ENCODE measurements around the gene ASF1B.
A peak's percentile ranks its signal among the peaks of the same experiment; 100 is the strongest.
"Not testable (repeated sequence)": the region's sequence is repeated elsewhere in the genome, so short reads cannot be mapped to it uniquely, and the experiment has no call there.

The ASF1B gene

GRCh38 chr19:14156122-14156521 lies 19.7 kb upstream of the ASF1B start:
- H3K36me3 Mint-ChIP-seq (ENCODE audit: insufficient read depth) = no peaks in the 10 kb centered on the region
- H3K27me3 Mint-ChIP-seq = no peaks in the 10 kb centered on the region
- H3K4me3 Mint-ChIP-seq = no peak overlapping the region
- H3K4me1 Mint-ChIP-seq = no peaks in the 10 kb centered on the region
- DNase-seq (ENCODE audit: low spot score in 2 of 2) = no peak
- no peaks in the 10 kb centered on the region for H3K9me3 Mint-ChIP-seq
- no peak for ATAC-seq (replicated peaks; ENCODE audit: extremely low read depth, poor library complexity, severe bottlenecking)
- no peak overlapping the region for H3K27ac Mint-ChIP-seq (ENCODE audit: low read depth)

GRCh38 chr19:14155371-14155770 lies 19.0 kb upstream of the ASF1B start:
- H3K36me3 Mint-ChIP-seq (ENCODE audit: insufficient read depth) = peaks cover under 1% of the 10 kb centered on the region
- H3K4me1 Mint-ChIP-seq = no peaks in the 10 kb centered on the region
- DNase-seq (ENCODE audit: low spot score in 2 of 2) = no peak
- no peaks in the 10 kb centered on the region for H3K9me3 Mint-ChIP-seq
- H3K27ac Mint-ChIP-seq (ENCODE audit: low read depth) = no peak overlapping the region
- no peak overlapping the region for H3K4me3 Mint-ChIP-seq
- no peaks in the 10 kb centered on the region for H3K27me3 Mint-ChIP-seq
- no peak for ATAC-seq (replicated peaks; ENCODE audit: extremely low read depth, poor library complexity, severe bottlenecking)

- H3K4me1 Mint-ChIP-seq = peaks cover 22% of the 10 kb centered on the region
- no peaks in the 10 kb centered on the region for H3K27me3 Mint-ChIP-seq
- DNase-seq (ENCODE audit: low spot score in 2 of 2) = no peak
- H3K27ac Mint-ChIP-seq (ENCODE audit: low read depth) = no peak overlapping the region
- peaks cover 5% of the 10 kb centered on the region for H3K36me3 Mint-ChIP-seq (ENCODE audit: insufficient read depth)
- ATAC-seq (replicated peaks; ENCODE audit: extremely low read depth, poor library complexity, severe bottlenecking) = no peak
- no peaks in the 10 kb centered on the region for H3K9me3 Mint-ChIP-seq
- H3K4me3 Mint-ChIP-seq = no peak overlapping the region
Observed at GRCh38 chr19:14152713-14153112, 16.3 kb upstream of the ASF1B start.

DNA sequence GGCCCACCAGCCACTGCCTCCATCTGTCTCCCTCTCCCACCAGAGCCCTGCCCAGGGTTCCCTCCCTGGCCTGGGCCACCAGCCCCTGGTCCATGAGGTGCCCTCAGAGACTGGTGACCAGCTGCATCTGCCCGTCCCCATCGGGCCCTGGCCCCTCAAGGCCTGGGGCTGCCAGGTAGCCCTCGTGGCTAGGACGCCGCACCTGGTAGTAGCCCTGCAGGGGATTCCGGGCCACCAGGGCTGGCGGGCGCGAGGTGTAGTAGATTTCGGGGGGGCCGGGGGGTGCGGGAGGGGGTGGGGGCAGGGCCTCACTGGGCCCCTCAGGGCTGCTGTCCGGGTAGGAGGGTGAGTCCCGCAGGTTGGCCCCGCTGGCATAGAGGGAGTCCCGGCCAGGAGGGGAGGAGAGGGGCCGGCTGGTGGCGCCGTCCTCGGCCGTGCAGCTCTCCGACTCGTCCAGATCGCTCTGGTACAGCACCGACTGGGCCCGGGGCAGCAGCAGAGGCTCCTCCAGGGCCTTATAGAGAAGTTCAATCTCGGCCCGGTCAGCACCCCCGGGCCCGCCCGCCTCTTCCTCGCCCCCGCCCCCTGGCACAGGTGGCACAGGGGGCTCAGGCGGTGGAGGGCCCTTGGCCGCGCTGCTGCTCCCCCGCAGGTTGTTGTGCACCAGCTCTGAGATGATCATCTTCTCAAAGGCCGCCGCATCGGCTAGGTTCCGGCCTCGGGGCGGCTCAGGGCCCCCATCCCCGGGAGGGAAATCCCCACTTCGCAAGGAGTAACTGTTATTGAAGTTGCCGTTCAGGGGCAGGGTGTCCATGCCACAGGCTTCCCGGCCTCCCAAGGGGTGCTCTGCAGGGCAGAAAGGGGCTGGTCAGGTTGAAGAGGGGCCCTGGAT lies 14.6 kb upstream of the ASF1B start:
- H3K4me3 Mint-ChIP-seq = peak overlapping the region; percentile 20
- peaks cover 22% of the 10 kb centered on the region for H3K4me1 Mint-ChIP-seq
- DNase-seq (ENCODE audit: low spot score in 2 of 2) (no peak), ATAC-seq (replicated peaks; ENCODE audit: extremely low read depth, poor library complexity, severe bottlenecking) (no peak)
- H3K27me3 Mint-ChIP-seq = no peaks in the 10 kb centered on the region
- H3K9me3 Mint-ChIP-seq = no peaks in the 10 kb centered on the region
- peaks cover 5% of the 10 kb centered on the region for H3K36me3 Mint-ChIP-seq (ENCODE audit: insufficient read depth)
- no peak overlapping the region for H3K27ac Mint-ChIP-seq (ENCODE audit: low read depth)

- Mint-ChIP-seq H3K27me3 (no peaks in the 10 kb centered on the region), H3K9me3 (no peaks in the 10 kb centered on the region), H3K4me1 (peaks cover 29% of the 10 kb centered on the region), H3K4me3 (peak overlapping the region; percentile 78), H3K36me3 (ENCODE audit: insufficient read depth) (peaks cover 5% of the 10 kb centered on the region), H3K27ac (ENCODE audit: low read depth) (peak overlapping the region; percentile 93)
- ATAC-seq (replicated peaks; ENCODE audit: extremely low read depth, poor library complexity, severe bottlenecking) = no peak
- DNase-seq (ENCODE audit: low spot score in 2 of 2) = no peak
Observed at GRCh38 chr19:14150041-14150769, 13.8 kb upstream of the ASF1B start.

- peaks cover 5% of the 10 kb centered on the region for H3K36me3 Mint-ChIP-seq (ENCODE audit: insufficient read depth)
- H3K4me3 Mint-ChIP-seq = peak overlapping the region; percentile 78
- H3K9me3 Mint-ChIP-seq = no peaks in the 10 kb centered on the region
- DNase-seq (ENCODE audit: low spot score in 2 of 2) = peak in 1 of 2 donors; percentile 28
- H3K27me3 Mint-ChIP-seq = no peaks in the 10 kb centered on the region
- peaks cover 31% of the 10 kb centered on the region for H3K4me1 Mint-ChIP-seq
- H3K27ac Mint-ChIP-seq (ENCODE audit: low read depth) = peak overlapping the region; percentile 93
- ATAC-seq (replicated peaks; ENCODE audit: extremely low read depth, poor library complexity, severe bottlenecking) = peak; percentile 94
Observed at GRCh38 chr19:14149509-14149994, 13.2 kb upstream of the ASF1B start.

- Mint-ChIP-seq H3K36me3 (ENCODE audit: insufficient read depth) (peaks cover 5% of the 10 kb centered on the region), H3K9me3 (no peaks in the 10 kb centered on the region), H3K4me1 (peaks cover 31% of the 10 kb centered on the region), H3K27ac (ENCODE audit: low read depth) (peak overlapping the region; percentile 93), H3K4me3 (peak overlapping the region; percentile 78), H3K27me3 (no peaks in the 10 kb centered on the region)
- no peak for ATAC-seq (replicated peaks; ENCODE audit: extremely low read depth, poor library complexity, severe bottlenecking)
- no peak for DNase-seq (ENCODE audit: low spot score in 2 of 2)
Observed at GRCh38 chr19:14148751-14149410, 12.5 kb upstream of the ASF1B start.

DNA sequence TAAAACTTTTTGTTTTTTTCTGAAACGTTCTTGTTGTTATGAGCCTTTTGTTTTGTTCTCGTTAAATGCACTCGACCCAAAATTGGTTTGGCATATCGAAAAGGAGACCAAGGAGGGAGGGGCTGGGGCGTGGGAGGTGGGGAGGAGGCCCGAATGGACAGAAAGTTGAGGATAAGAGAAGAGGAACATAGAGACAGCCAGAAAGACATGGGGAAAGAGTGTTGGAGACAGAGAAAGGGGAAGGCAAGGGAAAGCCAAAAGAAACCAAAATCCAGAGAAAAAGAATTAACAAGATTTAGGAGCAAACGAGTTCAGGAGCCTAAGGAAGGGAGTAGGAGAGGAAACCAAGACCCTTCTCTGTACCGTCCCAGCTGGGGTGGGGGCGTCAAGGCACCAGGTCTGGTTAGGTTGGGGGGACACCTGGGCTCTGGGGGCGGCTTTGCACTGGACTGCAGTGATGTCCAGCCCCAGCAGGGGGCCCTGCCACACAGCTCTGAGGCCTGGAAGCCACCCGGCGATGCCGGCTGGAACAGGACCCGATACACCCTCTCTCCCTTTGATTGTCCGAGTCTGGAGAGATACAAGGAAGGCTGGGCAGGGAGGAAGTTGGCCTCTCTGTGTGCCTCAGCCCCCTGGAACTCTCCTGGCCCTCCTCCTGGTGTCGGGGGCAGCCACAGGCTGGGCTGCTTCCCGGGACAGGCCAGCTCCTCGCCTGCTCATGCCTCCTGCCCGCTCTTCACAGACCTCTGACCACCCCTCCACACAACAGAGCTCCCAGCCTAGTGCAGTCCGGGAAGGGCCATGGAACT lies 11.6 kb upstream of the ASF1B start:
- Mint-ChIP-seq H3K4me3 (no peak overlapping the region), H3K27me3 (no peaks in the 10 kb centered on the region), H3K4me1 (peaks cover 32% of the 10 kb centered on the region), H3K36me3 (ENCODE audit: insufficient read depth) (peaks cover 5% of the 10 kb centered on the region), H3K9me3 (no peaks in the 10 kb centered on the region), H3K27ac (ENCODE audit: low read depth) (peak overlapping the region; percentile 93)
- ATAC-seq (replicated peaks; ENCODE audit: extremely low read depth, poor library complexity, severe bottlenecking) = no peak
- DNase-seq (ENCODE audit: low spot score in 2 of 2) = no peak

GRCh38 chr19:14146789-14147216 lies 10.4 kb upstream of the ASF1B start:
- no peaks in the 10 kb centered on the region for H3K9me3 Mint-ChIP-seq
- H3K36me3 Mint-ChIP-seq (ENCODE audit: insufficient read depth) = peaks cover 5% of the 10 kb centered on the region
- peaks cover 40% of the 10 kb centered on the region for H3K4me1 Mint-ChIP-seq
- H3K27ac Mint-ChIP-seq (ENCODE audit: low read depth) = no peak overlapping the region
- no peak overlapping the region for H3K4me3 Mint-ChIP-seq
- no peaks in the 10 kb centered on the region for H3K27me3 Mint-ChIP-seq
- no peak for ATAC-seq (replicated peaks; ENCODE audit: extremely low read depth, poor library complexity, severe bottlenecking)
- DNase-seq (ENCODE audit: low spot score in 2 of 2) = no peak

- peaks cover 40% of the 10 kb centered on the region for H3K4me1 Mint-ChIP-seq
- not testable (repeated sequence) for H3K36me3 Mint-ChIP-seq (ENCODE audit: insufficient read depth); DNase-seq (ENCODE audit: low spot score in 2 of 2); H3K9me3 Mint-ChIP-seq; ATAC-seq (replicated peaks; ENCODE audit: extremely low read depth, poor library complexity, severe bottlenecking); H3K4me3 Mint-ChIP-seq; H3K27me3 Mint-ChIP-seq; H3K27ac Mint-ChIP-seq (ENCODE audit: low read depth)
Observed at GRCh38 chr19:14146169-14146568, 9.8 kb upstream of the ASF1B start.

DNA sequence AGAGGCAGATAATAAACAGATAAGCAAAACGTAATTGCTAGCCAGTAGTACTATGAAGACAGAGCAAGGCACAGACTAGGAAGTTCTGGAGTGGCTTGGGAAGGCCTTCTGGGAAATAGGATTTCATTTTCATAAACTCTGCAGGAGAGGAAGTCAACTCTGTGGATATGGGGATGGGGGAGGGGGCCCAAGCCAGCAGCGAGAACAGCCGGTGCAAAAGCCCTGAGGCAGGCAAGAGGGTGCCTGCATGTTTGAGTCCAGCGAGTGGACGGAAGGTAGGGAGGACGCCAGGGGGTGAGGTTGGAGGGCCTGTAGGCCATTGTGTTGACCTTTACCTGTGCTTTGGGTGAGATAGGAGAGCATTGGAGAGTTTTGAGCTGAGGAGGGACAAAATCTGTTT lies 9.0 kb upstream of the ASF1B start:
- H3K4me3 Mint-ChIP-seq = no peak overlapping the region
- no peaks in the 10 kb centered on the region for H3K9me3 Mint-ChIP-seq
- ATAC-seq (replicated peaks; ENCODE audit: extremely low read depth, poor library complexity, severe bottlenecking) (no peak), DNase-seq (ENCODE audit: low spot score in 2 of 2) (no peak)
- peaks cover 40% of the 10 kb centered on the region for H3K4me1 Mint-ChIP-seq
- no peak overlapping the region for H3K27ac Mint-ChIP-seq (ENCODE audit: low read depth)
- H3K36me3 Mint-ChIP-seq (ENCODE audit: insufficient read depth) = peaks cover 5% of the 10 kb centered on the region
- no peaks in the 10 kb centered on the region for H3K27me3 Mint-ChIP-seq

Data from central memory CD8-positive, alpha-beta T cell (primary cell).